ENCODE data around the gene ZNF236. TPM values are rescaled to one million over a fixed set of nuclear protein-coding genes. Genes with fewer than 3 reads are reported as not detected.

ZNF236 gene
- total and polyA plus RNA-seq, 2 of the 8 experiments (the other 6 are each of a cell fraction or from before 2014, with no cell fraction given) = 6.7 to 14.5 TPM

GRCh38 chr18:76988031-76988826 lies 165.9 kb downstream of the ZNF236 start:
- Histone ChIP-seq H2AK5ac (ENCODE audit: low read depth, low read length) (no peak overlapping the region), H2BK20ac (ENCODE audit: low read length) (no peak overlapping the region), H3K27me3 (replicated peaks in 1 of 4; ENCODE audit: control insufficient read depth in 3 of 4, extremely low read depth in 1 of 4, insufficient read depth in 3 of 4, low read length in 3 of 4) (no peaks in the 10 kb centered on the region), H3K27ac (ENCODE audit: low read depth, low read length) (no peak overlapping the region), H3K18ac (ENCODE audit: extremely low read depth, low read length) (no peak overlapping the region), H4K91ac (replicated peaks; ENCODE audit: insufficient read length, low read length) (no peak overlapping the region), H3K9me3 (ENCODE audit: insufficient read depth in 2 of 2, low read depth in 1 of 2, low read length in 1 of 2) (no peaks in the 10 kb centered on the region), H3K4me2 (ENCODE audit: insufficient read depth in 1 of 2, low read depth in 2 of 2, low read length in 2 of 2) (no peak overlapping the region), H4K20me1 (replicated peaks in 1 of 2; ENCODE audit: control insufficient read depth in 1 of 2, insufficient read depth in 2 of 2, low read length in 2 of 2) (no peaks in the 10 kb centered on the region), H3K9ac (replicated peaks in 1 of 4; ENCODE audit: extremely low read depth in 1 of 4, low read depth in 3 of 4, low read length in 3 of 4) (no peak overlapping the region), H3K23ac (ENCODE audit: insufficient read length) (no peak overlapping the region), H3K36me3 (ENCODE audit: control insufficient read depth in 2 of 4, insufficient read depth in 4 of 4, low read length in 3 of 4) (no peaks in the 10 kb centered on the region), H3K79me1 (ENCODE audit: low read depth, low read length) (no peaks in the 10 kb centered on the region), H4K8ac (ENCODE audit: extremely low read depth, insufficient read depth, low read length) (no peak overlapping the region), H3K14ac (ENCODE audit: insufficient read length) (no peak overlapping the region), H3K4me3 (ENCODE audit: extremely low read depth in 1 of 4, insufficient read depth in 2 of 4, low read depth in 3 of 4, low read length in 4 of 4) (no peak overlapping the region), H4K5ac (ENCODE audit: insufficient read length, low read depth, low read length) (no peak overlapping the region), H2BK120ac (replicated peaks; ENCODE audit: low read depth, low read length) (no peak overlapping the region), H2BK12ac (ENCODE audit: low read depth, low read length) (no peak overlapping the region), H2AFZ (ENCODE audit: low read length) (no peak overlapping the region), H3K23me2 (ENCODE audit: low read depth, low read length) (no peaks in the 10 kb centered on the region), H3K4ac (replicated peaks; ENCODE audit: insufficient read length, low read depth, low read length) (no peak overlapping the region), H3K79me2 (ENCODE audit: control insufficient read depth in 1 of 2, insufficient read depth in 2 of 2, low read length in 2 of 2) (no peaks in the 10 kb centered on the region), H2BK5ac (ENCODE audit: low read depth, low read length) (peak overlapping the region; percentile 63; the same call in 1 of the 2 replicates), H3K56ac (replicated peaks; ENCODE audit: insufficient read length, low read depth, low read length) (no peak overlapping the region), H2BK15ac (ENCODE audit: low read length) (no peak overlapping the region), H3K4me1 (replicated peaks in 1 of 4; ENCODE audit: control insufficient read depth in 3 of 4, insufficient read depth in 4 of 4, low read length in 3 of 4) (peaks cover 0 to 13% (median 7%) of the 10 kb centered on the region in 4 experiments; a peak in 5 of 7 replicates)
- POLR2A ChIA-PET (ENCODE audit: partially characterized antibody) = no interaction called here
- DNase-seq (ENCODE audit: low read depth in 1 of 2, low spot score in 2 of 2) (peak in 1 of 2 experiments; percentile 42), FAIRE-seq (no peak)
- CTCF ChIA-PET (ENCODE audit: partially characterized antibody) = interaction anchor here (1.1 to 2.3 kb wide), 4 partner anchors 11 to 714 kb away, joined by 3 to 19 read pairs (median 4); no protein-coding TSS in a partner anchor
- WGBS, 2 experiments (ENCODE audit: extremely low coverage in 1 of 2, insufficient coverage in 1 of 2, insufficient read length in 1 of 2, insufficient replicate concordance in 2 of 2, low coverage in 1 of 2, low lambda C conversion rate in 2 of 2, missing lambda C conversion rate in 1 of 2) = 90% methylated on average over 26 of the region's 27 CpGs; no CpG with 5 or more reads in 1 of the 2 experiments
- TF ChIP-seq CBX5 (IDR thresholded peaks at IDR 0.05; ENCODE audit: low read depth, low read length) (no peak), HDAC6 (IDR thresholded peaks at IDR 0.05; ENCODE audit: low read depth, low read length) (no peak), BCL11A (IDR thresholded peaks at IDR 0.05; ENCODE audit: low read depth in 2 of 2, low read length in 2 of 2) (no peak), NRF1 (IDR thresholded peaks at IDR 0.05; ENCODE audit: low read depth, low read length) (no peak), RXRA (IDR thresholded peaks at IDR 0.05; ENCODE audit: insufficient read depth, low read depth, low read length) (no peak), CHD2 (IDR thresholded peaks at IDR 0.05; ENCODE audit: low read length) (no peak), TEAD4 (IDR thresholded peaks at IDR 0.05; ENCODE audit: low read depth, low read length) (no peak), POU5F1 (IDR thresholded peaks at IDR 0.05; ENCODE audit: low read depth, low read length) (no peak), HDAC2 (IDR thresholded peaks at IDR 0.05; ENCODE audit: borderline replicate concordance in 1 of 2, low read depth in 2 of 2, low read length in 2 of 2) (no peak), RAD21 (IDR thresholded peaks at IDR 0.05 in 1 of 2, conservative IDR thresholded peaks at IDR 0.05 in 1 of 2; ENCODE audit: low read depth in 2 of 2, low read length in 2 of 2) (no peak), SIRT6 (IDR thresholded peaks at IDR 0.05; ENCODE audit: low read length) (no peak), MAX (IDR thresholded peaks at IDR 0.05) (no peak)

Data from H1 (cell line).